Measurements from ENCODE around the gene NPLOC4.
A peak's percentile ranks its signal among the peaks of the same experiment; 100 is the strongest.
"Not testable (repeated sequence)": the region's sequence is repeated elsewhere in the genome, so short reads cannot be mapped to it uniquely, and the experiment has no call there.

Gene NPLOC4

GRCh38 chr17:81636505-81637288, at the start of gene NPLOC4, which contains the start of gene TSPAN10:
Gene NPLOC4 (minus strand): TSS chr17:81637112. CDS start chr17:81636930, 182 bp downstream.
Gene TSPAN10 (plus strand): TSS chr17:81637196. CDS start chr17:81642413, 5,217 bp downstream.
- peak; percentile 84 for DNase-seq

GRCh38 chr17:81686614-81687013, 49.7 kb upstream of the NPLOC4 start:
- no peak for DNase-seq

DNA sequence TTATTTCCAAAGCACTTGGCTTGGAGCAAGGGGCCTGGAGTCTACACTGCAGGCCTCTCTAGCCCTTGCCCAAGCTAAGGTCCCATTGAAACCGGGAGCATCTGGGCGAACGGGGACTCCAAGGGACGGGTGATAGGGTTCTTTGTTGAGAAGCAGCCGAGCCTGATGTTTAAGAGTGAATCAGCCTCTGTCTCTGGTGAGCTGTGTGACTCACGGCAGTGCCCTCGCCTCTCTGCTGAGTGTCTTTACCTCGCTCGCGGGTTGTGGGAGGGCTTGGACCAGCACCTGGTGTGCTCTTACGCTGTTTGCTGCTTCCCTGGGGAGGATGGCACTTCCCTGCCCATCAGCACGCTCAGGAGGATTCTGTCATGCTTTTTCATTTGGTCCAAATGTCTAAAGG, 48.2 kb upstream of the NPLOC4 start:
- peak; percentile 54 for DNase-seq

DNA sequence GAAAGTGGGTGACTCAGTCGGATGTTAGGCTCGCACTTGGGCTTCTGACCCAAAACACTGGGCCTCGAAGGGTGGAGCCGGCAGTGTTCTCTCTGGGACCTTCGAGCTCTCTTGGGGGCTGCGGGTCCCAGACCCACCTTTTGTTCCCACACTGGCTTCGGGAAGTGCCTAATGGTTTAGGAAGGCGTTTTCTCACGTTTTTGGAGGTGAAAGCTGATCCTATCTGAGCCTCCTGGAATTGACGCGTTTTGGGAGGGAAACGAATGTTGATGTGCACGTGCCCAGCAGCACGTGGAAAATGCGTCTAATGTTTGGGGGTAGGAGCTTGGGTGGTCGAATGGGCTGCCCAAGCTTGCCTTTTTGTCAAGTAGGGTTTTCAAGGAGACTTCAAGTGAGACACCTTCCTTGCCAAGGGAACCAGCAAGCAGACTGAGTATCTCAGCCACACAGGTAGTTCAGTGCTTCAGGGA, 47.6 kb upstream of the NPLOC4 start:
- DNase-seq: no peak

DNA sequence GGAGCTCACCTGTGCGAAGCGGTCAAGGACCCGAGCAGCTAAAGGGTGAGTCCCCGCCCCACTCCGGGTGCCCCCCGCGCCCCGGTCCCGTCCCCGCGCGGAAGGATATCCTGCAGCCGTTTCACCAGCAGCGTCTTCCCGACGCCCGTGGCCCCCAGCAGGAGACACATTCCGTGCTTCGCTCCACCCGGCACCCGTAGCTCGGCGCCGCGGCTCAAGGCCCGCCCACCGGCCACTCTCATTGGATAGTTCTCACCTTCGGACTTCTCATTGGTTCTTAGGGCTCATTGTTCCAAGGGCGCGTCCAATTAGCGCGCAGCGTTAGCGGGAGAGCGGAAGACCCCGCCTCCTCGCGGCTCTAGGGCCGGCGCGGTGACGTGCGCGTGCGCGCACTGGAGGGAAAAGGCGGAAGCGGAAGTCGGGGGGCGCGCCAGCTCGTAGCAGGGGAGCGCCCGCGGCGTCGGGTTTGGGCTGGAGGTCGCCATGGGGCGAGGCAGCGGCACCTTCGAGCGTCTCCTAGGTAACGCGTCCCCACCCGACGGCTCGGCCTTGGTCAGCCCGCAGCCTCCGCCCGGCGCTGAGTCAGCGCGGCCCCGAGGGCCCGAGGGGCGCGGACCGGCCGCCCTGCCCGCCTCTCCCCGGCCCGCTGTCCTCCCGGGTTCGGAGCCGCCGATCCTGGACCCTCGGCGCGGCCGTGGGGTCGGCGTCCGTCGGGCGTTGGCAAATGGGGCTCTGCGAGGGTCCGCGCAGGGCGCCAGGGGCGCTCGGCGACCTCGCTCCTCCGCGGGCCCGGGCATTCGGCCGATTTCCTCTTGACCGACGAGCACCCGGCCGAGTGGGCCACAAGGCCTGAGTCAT, 46.9 kb upstream of the NPLOC4 start, which contains the start of the genes ARL16 and HGS:
TSS of gene ARL16 (minus strand) at position 214 of the 858 bp plus-strand sequence. CDS start at position 170, 44 bp downstream.
TSS of gene HGS (plus strand) at position 428 of the 858 bp plus-strand sequence. CDS start at position 484, 56 bp downstream.
- peak; percentile 97 for DNase-seq

GRCh38 chr17:81683208-81683583, 46.3 kb upstream of the NPLOC4 start:
- DNase-seq: no peak

GRCh38 chr17:81682565-81683207, 45.8 kb upstream of the NPLOC4 start:
- no peak for DNase-seq

DNA sequence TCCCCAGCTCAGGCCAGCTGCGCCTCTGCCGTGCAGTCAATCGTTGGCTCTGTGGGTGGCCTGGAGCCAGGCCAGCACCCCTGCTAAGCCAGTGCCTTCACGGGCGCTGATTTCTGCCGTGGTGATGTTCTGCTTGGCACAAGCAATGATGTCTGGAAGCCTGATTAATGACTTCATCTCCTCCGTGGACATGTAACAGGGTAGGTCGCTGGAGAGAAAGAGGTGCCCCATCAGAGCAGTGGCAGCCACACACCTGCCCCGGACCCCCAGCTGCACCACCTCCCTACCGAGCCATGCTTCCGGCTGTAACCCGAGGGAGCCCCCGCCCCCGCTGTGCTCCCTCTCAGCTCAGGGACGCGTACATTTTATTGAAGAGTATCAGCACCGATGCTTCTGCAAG, 44.8 kb upstream of the NPLOC4 start:
- no peak for DNase-seq

DNA sequence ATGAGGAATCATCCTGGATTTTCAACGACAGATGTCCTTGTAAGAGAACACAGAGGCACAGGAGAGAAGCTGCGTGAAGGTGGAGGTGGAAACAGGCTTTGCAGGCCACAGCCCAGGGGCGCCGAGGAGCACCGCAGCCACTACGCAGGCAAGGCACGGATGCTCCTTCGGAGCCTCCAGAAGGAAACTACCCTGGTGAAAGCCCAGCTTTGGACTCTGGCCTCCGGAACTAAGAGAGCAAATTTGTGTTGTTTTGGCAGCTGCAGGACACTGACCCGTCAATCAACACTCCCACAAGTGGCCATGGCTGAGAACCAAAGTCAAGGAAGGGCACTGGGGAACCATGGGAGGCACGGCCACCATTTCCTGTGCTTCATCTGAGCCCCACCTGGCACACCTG, 43.2 kb upstream of the NPLOC4 start:
- DNase-seq: no peak

DNA sequence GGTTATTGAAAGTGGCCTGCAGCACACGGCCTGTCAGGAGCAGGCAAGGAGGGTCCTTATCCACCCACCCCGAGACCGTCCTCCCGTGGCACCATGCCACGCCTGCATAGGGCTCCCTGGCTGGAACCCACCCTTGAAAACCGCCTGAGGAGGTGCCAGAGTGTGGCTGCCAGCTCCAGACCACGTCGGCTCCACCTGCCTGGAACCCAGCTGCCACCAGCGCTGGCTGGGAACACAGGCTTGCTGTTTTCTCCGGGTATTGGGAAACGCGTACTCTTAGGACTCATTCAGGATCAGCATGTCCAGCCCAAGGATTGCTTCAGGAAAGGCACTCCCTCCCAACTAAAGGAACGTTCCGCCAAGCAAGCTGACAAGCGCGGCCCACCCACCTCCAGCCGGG, 40.0 kb upstream of the NPLOC4 start:
- DNase-seq: no peak

GRCh38 chr17:81675515-81676221, 38.8 kb upstream of the NPLOC4 start:
- DNase-seq: not testable (repeated sequence)

- no peak for DNase-seq
Measured at GRCh38 chr17:81673561-81674258, 36.8 kb upstream of the NPLOC4 start.

DNA sequence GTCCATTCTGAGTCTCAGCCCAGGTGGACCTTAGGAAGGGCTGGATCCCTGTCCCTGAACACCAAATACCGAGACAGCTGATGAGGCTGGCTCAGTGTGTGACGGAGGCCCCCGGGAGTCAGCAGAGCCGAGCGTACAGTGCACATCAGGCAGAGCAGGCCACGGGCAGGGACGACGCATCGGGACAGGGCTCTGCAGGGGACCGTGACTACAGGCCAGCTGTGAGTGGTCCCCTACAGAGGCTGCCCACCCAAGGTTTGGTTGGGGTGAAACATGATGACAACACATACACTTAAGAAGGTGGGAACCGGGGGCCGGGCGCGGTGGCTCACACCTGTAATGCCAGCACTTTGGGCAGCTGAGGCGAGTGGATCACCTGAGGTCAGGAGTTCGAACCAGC, 36.0 kb upstream of the NPLOC4 start:
- no peak for DNase-seq

GRCh38 chr17:81672504-81672903, 35.6 kb upstream of the NPLOC4 start:
- no peak for DNase-seq

GRCh38 chr17:81667754-81668153, 30.8 kb upstream of the NPLOC4 start:
- DNase-seq: no peak

- peak; percentile 93 for DNase-seq
Measured at GRCh38 chr17:81666342-81667191, 29.7 kb upstream of the NPLOC4 start, which contains the start of the genes CCDC137 and OXLD1. Gene CCDC137 (plus strand): TSS chr17:81666737. CDS start chr17:81666767, 30 bp downstream. Gene OXLD1 (minus strand): TSS chr17:81666605. CDS start chr17:81666577, 28 bp downstream.

DNA sequence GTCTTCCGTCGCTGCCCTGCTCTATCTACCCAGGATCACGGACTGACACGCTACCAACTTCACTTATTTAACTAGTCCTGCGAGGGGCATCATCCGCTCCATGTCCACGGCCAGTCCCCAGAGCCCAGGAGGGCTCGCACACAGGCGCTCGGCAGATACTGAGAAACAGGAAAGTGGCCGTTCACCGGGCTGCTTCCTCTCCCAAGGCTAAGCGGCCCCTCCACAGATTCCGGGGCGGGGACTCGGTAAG, 29.1 kb upstream of the NPLOC4 start:
- DNase-seq: no peak

DNA sequence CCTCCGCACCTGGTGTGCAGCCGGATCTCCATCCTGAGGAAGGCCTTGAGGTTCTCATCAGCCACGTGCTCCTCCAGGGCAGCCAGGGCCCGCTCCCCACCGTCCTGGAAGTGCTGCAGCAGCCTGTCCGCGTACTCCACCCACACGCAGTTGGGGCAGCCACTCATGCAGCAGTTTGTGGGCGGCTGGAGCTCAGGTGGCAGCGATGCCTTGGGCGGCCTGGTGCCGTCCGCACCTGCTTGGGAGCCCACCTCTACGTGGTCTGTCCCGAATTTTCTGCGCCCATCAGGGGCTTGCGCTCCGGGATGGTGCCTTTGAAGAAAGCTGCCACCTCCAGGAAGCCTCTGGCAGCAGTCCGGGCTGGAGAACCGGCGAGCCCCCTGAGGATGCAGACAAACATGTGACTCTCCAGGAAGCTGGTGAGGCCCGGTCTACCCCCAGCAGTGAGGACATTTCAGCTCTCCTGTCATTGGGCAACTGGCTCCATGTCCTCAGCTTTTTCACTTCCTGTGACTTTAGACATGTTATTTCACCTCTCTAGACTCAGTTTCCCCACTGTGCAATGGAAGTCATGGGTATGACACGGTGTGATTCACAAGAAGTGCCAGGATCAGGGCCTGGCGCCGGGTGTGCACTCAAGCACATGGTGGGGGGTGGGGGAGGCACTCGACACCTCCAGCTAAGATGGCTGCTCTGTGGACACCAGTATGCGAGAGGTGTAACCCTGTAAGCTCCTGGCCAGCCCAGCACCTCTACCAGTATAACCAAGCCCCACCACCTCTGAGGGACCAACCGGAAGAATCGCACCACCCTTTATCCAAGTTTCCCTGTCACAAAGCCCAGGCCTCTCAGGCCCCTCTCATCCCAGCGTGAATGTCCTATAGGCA, 28.5 kb upstream of the NPLOC4 start:
- DNase-seq: peak; percentile 63

- no peak for DNase-seq
Measured at GRCh38 chr17:81664051-81664470, 27.1 kb upstream of the NPLOC4 start.

GRCh38 chr17:81662002-81662401, 25.1 kb upstream of the NPLOC4 start:
- no peak for DNase-seq
